Trophoblast cell (in vitro differentiated cells and primary cell): ENCODE data around the gene AGAP6.
"Not testable (repeated sequence)": the region's sequence is repeated elsewhere in the genome, so short reads cannot be mapped to it uniquely, and the experiment has no call there.

Experiments used
- DNase-seq, 2 donors: peaks; one replicate each; pipeline ENCODE4 v3.0.0-alpha.2; 2016
- H2AFZ ChIP-seq: 2 replicates; pipeline ENCODE4 v1.6.1; 2013; ENCODE audit warnings: low read length, moderate library complexity, mild to moderate bottlenecking; ENCODE audit not compliant: insufficient read depth, poor library complexity
- H2AK5ac ChIP-seq: 2 replicates; pipeline ENCODE4 v1.6.1; 2013; ENCODE audit warnings: mild to moderate bottlenecking, low read length
- H2BK120ac ChIP-seq: 2 replicates; pipeline ENCODE4 v1.6.1; 2013; ENCODE audit warnings: low read length, mild to moderate bottlenecking, moderate library complexity; ENCODE audit not compliant: insufficient read depth, poor library complexity
- H2BK12ac ChIP-seq: 2 replicates; pipeline ENCODE4 v1.6.1; 2013; ENCODE audit warnings: mild to moderate bottlenecking, low read length, moderate library complexity
- H2BK5ac ChIP-seq: 2 replicates; pipeline ENCODE4 v1.6.1; 2013; ENCODE audit warnings: low read length, low read depth, moderate library complexity, mild to moderate bottlenecking; ENCODE audit not compliant: poor library complexity
- H3K14ac ChIP-seq: 2 replicates; pipeline ENCODE4 v1.6.1; 2013; ENCODE audit warnings: mild to moderate bottlenecking, low read length
- H3K18ac ChIP-seq: 2 replicates; pipeline ENCODE4 v1.6.1; 2013; ENCODE audit warnings: mild to moderate bottlenecking, low read length
- H3K23ac ChIP-seq: 2 replicates; pipeline ENCODE4 v1.6.1; 2013; ENCODE audit warnings: low read length
- H3K27ac ChIP-seq: 2 replicates; pipeline ENCODE4 v1.5.1; 2013; ENCODE audit warnings: low read depth, mild to moderate bottlenecking, inconsistent platforms, low read length, moderate library complexity
- H3K27me3 ChIP-seq: 2 replicates; pipeline ENCODE4 v1.6.1; 2013; ENCODE audit warnings: inconsistent platforms, mild to moderate bottlenecking, low read length, moderate library complexity; ENCODE audit not compliant: insufficient read depth
- H3K36me3 ChIP-seq, 2 experiments: 1 replicate in 1 of 2; 2 replicates in 1 of 2; pipeline ENCODE4 v1.6.1; 2013; ENCODE audit warnings: low read length in 2 of 2, mild to moderate bottlenecking in 2 of 2, moderate library complexity in 1 of 2; ENCODE audit not compliant: insufficient read depth in 2 of 2, control insufficient read depth in 1 of 2
- H3K4ac ChIP-seq: 2 replicates; pipeline ENCODE4 v1.6.1; 2013; ENCODE audit warnings: low read depth, mild to moderate bottlenecking, low read length, moderate library complexity
- H3K4me1 ChIP-seq, 2 experiments: 1 replicate in 1 of 2; 2 replicates in 1 of 2; pipeline ENCODE4 v1.6.1; 2013; ENCODE audit warnings: low read length in 2 of 2, mild to moderate bottlenecking in 2 of 2, moderate library complexity in 1 of 2; ENCODE audit not compliant: insufficient read depth in 2 of 2, control insufficient read depth in 1 of 2
- H3K4me2 ChIP-seq: 2 replicates; pipeline ENCODE4 v1.6.1; 2013; ENCODE audit warnings: inconsistent platforms, mild to moderate bottlenecking, low read length, moderate library complexity
- H3K4me3 ChIP-seq: 2 replicates; pipeline ENCODE4 v1.5.1; 2013; ENCODE audit warnings: mild to moderate bottlenecking, low read depth, low read length, inconsistent platforms
- H3K79me1 ChIP-seq: one replicate; pipeline ENCODE4 v1.6.1; 2013; ENCODE audit warnings: low read length
- H3K79me2 ChIP-seq: 2 replicates; pipeline ENCODE4 v1.6.1; 2013; ENCODE audit warnings: low read length, mild to moderate bottlenecking; ENCODE audit not compliant: control insufficient read depth, insufficient read depth, poor library complexity
- H3K9ac ChIP-seq: 2 replicates; pipeline ENCODE4 v1.6.1; 2013; ENCODE audit warnings: mild to moderate bottlenecking, low read length
- H3K9me3 ChIP-seq: 2 replicates; pipeline ENCODE4 v1.6.1; 2013; ENCODE audit warnings: low read depth, mild to moderate bottlenecking, control low read depth, inconsistent platforms, low read length; ENCODE audit not compliant: insufficient read depth
- H4K12ac ChIP-seq: 2 replicates; pipeline ENCODE4 v1.6.1; 2013; ENCODE audit warnings: low read depth, mild to moderate bottlenecking, low read length, moderate library complexity
- H4K8ac ChIP-seq: 2 replicates; pipeline ENCODE4 v1.6.1; 2013; ENCODE audit warnings: low read depth, mild to moderate bottlenecking, low read length, moderate library complexity
- H4K91ac ChIP-seq: one replicate; pipeline ENCODE4 v1.6.1; 2013; ENCODE audit warnings: low read depth, mild to moderate bottlenecking, low read length, moderate library complexity
- WGBS: extraction: QIAGEN DNeasy Blood & Tissue Kit; methylation state at CpG from one replicate; pipeline ENCODE4 v1.1.7; 2013; ENCODE audit warnings: missing lambda C conversion rate; ENCODE audit not compliant: insufficient read length, insufficient coverage; ENCODE audit errors: extremely low coverage; 5-methylcytosine and 5-hydroxymethylcytosine counted together

AGAP6 gene

DNA sequence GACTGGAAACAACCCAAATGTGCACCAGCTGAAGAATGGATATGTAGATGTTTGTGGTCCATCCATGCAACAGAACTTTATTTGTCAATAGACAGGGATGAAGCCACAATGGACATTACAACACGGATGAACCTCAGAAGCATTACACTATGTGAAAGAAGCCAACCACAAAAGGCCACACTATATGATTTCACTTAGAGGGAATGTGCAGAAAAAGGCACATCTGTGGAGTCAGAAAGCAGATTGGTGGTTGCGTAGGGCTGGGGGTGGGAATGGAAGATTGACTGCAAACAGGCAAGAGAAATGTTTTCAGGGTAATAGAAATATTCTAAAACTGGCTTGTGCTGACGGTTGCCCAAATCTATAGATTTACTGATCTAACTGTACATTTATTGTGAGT lies 45.3 kb downstream of the AGAP6 start:
- Histone ChIP-seq H3K14ac (no peak overlapping the region), H3K27ac (no peak overlapping the region), H4K12ac (no peak overlapping the region), H4K8ac (no peak overlapping the region), H3K79me2 (no peaks in the 10 kb centered on the region), H2AFZ (no peak overlapping the region), H3K79me1 (no peaks in the 10 kb centered on the region), H2BK120ac (no peak overlapping the region), H3K18ac (no peak overlapping the region), H2BK5ac (no peak overlapping the region), H4K91ac (no peak overlapping the region), H3K4ac (no peak overlapping the region), H3K23ac (no peak overlapping the region), H3K4me2 (no peak overlapping the region), H3K27me3 (no peaks in the 10 kb centered on the region), H2AK5ac (no peak overlapping the region), H2BK12ac (no peak overlapping the region), H3K4me1 (no peaks in the 10 kb centered on the region), H3K36me3 (no peaks in the 10 kb centered on the region), H3K9me3 (no peaks in the 10 kb centered on the region), H3K9ac (no peak overlapping the region), H3K4me3 (no peak overlapping the region)
- no peak for DNase-seq
- no CpG with 5 or more reads among the region's 3 CpGs for WGBS

DNA sequence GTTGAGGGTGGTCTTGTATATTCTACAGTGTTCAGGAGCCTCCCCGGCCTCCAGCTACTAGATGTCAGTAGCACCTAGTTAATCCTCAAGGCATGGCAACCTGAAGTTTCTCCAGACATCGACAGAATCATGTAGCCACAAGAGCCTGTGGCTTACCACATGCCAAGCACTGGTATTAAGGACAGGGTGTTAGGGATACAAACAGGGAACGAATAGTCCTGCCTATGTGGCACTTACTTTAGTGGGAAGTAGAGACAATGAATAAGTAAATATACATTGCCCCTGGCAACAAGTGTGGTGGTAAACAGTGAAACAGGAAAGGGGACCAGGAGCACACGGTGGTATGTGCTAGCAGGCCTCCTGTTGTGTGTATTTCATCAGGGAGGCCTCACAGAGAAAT lies 47.1 kb downstream of the AGAP6 start:
- H3K4me1 ChIP-seq, H4K91ac ChIP-seq, H3K27ac ChIP-seq, H2BK12ac ChIP-seq, H3K4me3 ChIP-seq, H4K8ac ChIP-seq, H3K79me1 ChIP-seq, DNase-seq, H3K4me2 ChIP-seq, H3K27me3 ChIP-seq, H3K79me2 ChIP-seq, H3K23ac ChIP-seq, H3K9ac ChIP-seq, H3K14ac ChIP-seq, H3K18ac ChIP-seq, H4K12ac ChIP-seq, H2BK5ac ChIP-seq, H3K36me3 ChIP-seq, H3K4ac ChIP-seq, H3K9me3 ChIP-seq, H2BK120ac ChIP-seq, H2AFZ ChIP-seq, H2AK5ac ChIP-seq: not testable (repeated sequence)
- no CpG with 5 or more reads among the region's 4 CpGs for WGBS

DNA sequence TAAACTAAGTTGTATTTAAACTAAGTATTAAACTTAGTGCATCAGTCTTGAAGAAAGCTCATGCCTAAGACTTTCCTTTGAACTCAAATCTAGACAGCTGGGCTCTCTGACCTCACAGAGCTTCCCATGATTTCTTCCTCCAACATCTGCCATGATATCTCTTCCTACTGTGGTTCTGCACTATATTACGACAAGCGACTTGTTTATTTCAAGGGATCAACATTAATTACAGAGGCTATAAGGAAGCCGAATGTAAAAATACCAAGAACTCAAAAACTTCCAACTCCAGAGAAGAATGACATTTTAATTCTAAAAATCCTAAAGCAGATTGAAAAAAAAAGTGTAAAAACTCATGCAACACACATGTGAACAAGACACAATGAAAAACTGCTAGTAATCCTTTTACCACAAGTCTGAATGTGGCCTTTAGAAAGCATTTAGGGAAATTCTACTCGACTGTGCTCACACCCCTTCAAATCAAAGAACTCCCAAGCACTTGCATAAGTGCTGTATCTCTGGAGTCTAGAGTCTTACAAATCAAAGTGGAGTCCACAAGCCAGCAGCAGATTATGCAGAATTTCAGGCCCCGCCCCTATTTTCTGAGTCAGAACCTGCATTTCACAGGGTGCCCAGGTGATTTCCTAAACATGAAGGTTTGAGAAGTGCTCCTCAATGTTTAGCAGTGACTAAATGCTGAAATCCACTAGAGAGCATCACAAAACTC lies 56.9 kb downstream of the AGAP6 start:
- no peaks in the 10 kb centered on the region for H3K27me3 ChIP-seq

DNA sequence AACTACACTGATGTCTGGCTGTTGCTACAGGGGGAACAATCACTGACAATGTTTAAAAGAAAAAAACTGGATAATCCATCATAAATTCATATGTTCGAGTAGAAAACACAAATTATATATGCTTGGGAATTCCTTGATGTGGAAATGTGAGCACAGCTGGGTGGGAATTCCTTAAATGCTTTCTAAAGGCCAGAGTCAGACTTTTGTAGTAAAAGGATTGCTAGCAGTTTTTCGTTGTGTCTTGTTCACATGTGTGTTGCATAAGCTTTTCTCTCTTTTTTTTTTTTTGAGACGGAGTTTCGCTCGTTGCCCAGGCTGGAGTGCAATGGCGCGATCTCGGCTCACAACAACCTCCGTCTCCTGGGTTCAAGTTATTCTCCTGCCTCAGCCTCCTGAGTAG lies 58.3 kb downstream of the AGAP6 start:
- H3K14ac ChIP-seq, H4K8ac ChIP-seq, H2AFZ ChIP-seq, H2AK5ac ChIP-seq, H3K79me2 ChIP-seq, H2BK5ac ChIP-seq, H3K27me3 ChIP-seq, H3K36me3 ChIP-seq, H3K4ac ChIP-seq, H2BK12ac ChIP-seq, H3K9ac ChIP-seq, H3K27ac ChIP-seq, H3K18ac ChIP-seq, H4K91ac ChIP-seq, H3K9me3 ChIP-seq, H2BK120ac ChIP-seq, H3K79me1 ChIP-seq, H3K4me1 ChIP-seq, H3K4me3 ChIP-seq, H3K4me2 ChIP-seq, H4K12ac ChIP-seq, H3K23ac ChIP-seq: not testable (repeated sequence)
- peak in 1 of 2 donors; percentile 29 for DNase-seq
- WGBS, result no CpG with 5 or more reads among the region's 9 CpGs

More for the DNA sequence above, 56.9 kb downstream of the AGAP6 start:
- no peaks in the 10 kb centered on the region for H3K79me1 ChIP-seq
- no peak overlapping the region for H2BK12ac ChIP-seq
- H3K27ac ChIP-seq, result no peak overlapping the region
- H3K9me3 ChIP-seq, result no peaks in the 10 kb centered on the region
- H3K18ac ChIP-seq, result no peak overlapping the region
- H2BK120ac ChIP-seq, result no peak overlapping the region
- H3K4me2 ChIP-seq, result no peak overlapping the region
- no peak overlapping the region for H4K91ac ChIP-seq
- no peaks in the 10 kb centered on the region for H3K36me3 ChIP-seq
- H3K23ac ChIP-seq, result no peak overlapping the region
- no peak overlapping the region for H4K8ac ChIP-seq
- H2BK5ac ChIP-seq, result no peak overlapping the region
- no peaks in the 10 kb centered on the region for H3K79me2 ChIP-seq
- no peak overlapping the region for H3K4me3 ChIP-seq
- no peak overlapping the region for H2AFZ ChIP-seq
- no peak overlapping the region for H3K14ac ChIP-seq
- no peak overlapping the region for H2AK5ac ChIP-seq
- no CpG with 5 or more reads among the region's 5 CpGs for WGBS
- H3K4ac ChIP-seq, result no peak overlapping the region
- no peak overlapping the region for H3K9ac ChIP-seq
- H4K12ac ChIP-seq, result no peak overlapping the region
- H3K4me1 ChIP-seq, result no peaks in the 10 kb centered on the region
- peak; percentile 53 to 54 for DNase-seq
